T-helper 1 cell treated with Interleukin-12 subunit alpha and Interleukin-12 subunit beta and Interleukin-4 antibody, amounts not matched to agents 30 μg/mL and 1 μg/mL, for 36 hours (primary cell): ENCODE measurements around the gene ITPK1.
A peak's percentile ranks its signal among the peaks of the same experiment; 100 is the strongest.

Experiments
- H3K27ac Mint-ChIP-seq: one replicate; pipeline ENCODE4 v1.8.0; 2021; ENCODE audit warnings: mild to moderate bottlenecking, mixed read lengths
- H3K27me3 Mint-ChIP-seq: one replicate; pipeline ENCODE4 v1.8.0; 2021; ENCODE audit warnings: low read depth, mixed read lengths
- H3K36me3 Mint-ChIP-seq: one replicate; pipeline ENCODE4 v1.8.0; 2021; ENCODE audit warnings: low read depth, mixed read lengths
- H3K4me1 Mint-ChIP-seq: one replicate; pipeline ENCODE4 v1.8.0; 2021; ENCODE audit warnings: low read depth, mixed read lengths
- H3K4me3 Mint-ChIP-seq: one replicate; pipeline ENCODE4 v1.8.0; 2021; ENCODE audit warnings: mild to moderate bottlenecking, moderate library complexity, mixed read lengths
- H3K9me3 Mint-ChIP-seq: one replicate; pipeline ENCODE4 v1.8.0; 2021; ENCODE audit warnings: mixed read lengths

The ITPK1 gene

DNA sequence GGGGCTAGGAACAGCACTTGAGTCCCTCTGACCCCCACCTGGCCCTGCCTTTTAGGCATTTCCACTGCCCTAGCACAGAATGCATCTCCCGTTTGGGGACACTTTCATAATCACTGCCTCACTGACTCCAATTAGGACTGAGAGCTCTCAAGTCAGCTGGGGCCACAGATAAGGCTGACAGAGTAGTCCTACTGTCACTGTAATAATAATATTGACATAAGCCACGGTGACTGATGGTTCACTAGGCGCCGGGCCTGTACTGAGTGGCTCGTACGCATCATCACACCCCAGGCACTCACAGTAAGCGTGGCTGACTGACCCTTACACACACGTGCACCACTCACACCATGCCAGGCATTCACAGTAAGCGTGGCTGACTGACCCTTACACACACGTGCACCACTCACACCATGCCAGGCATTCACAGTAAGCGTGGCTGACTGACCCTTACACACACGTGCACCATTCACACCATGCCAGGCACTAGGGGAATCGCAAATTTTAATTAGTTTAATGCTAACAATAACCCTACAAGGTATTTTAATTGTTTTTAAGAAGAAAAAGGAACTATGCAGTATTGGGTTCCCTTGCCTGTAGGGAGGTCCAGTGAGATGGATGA lies 105.1 kb downstream of the ITPK1 start:
- no peaks in the 10 kb centered on the region for H3K27me3 Mint-ChIP-seq
- H3K36me3 Mint-ChIP-seq, result no peaks in the 10 kb centered on the region
- H3K27ac Mint-ChIP-seq, result no peak overlapping the region
- H3K4me3 Mint-ChIP-seq, result no peak overlapping the region
- H3K4me1 Mint-ChIP-seq, result peaks cover 11% of the 10 kb centered on the region
- no peaks in the 10 kb centered on the region for H3K9me3 Mint-ChIP-seq

DNA sequence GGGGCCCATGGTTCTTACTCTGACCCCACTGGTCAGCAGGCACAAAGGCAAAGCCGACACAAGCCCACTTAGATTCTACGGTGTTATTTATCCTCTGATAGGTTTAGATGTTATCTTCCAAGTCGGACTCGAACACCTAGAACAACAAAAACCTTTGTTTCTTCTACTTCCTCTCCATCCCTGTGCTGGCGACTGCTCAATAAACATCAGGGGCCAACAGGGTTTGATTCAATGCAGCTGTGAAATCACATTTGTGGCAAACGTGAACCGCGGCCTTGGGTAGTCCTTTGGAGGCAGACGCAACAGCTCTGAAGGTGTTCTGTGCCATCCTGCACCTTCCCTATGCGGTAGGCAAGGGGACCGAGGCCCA lies 105.6 kb downstream of the ITPK1 start:
- no peaks in the 10 kb centered on the region for H3K36me3 Mint-ChIP-seq
- H3K4me3 Mint-ChIP-seq, result no peak overlapping the region
- peaks cover 11% of the 10 kb centered on the region for H3K4me1 Mint-ChIP-seq
- H3K9me3 Mint-ChIP-seq, result no peaks in the 10 kb centered on the region
- no peaks in the 10 kb centered on the region for H3K27me3 Mint-ChIP-seq
- H3K27ac Mint-ChIP-seq, result no peak overlapping the region

- no peak overlapping the region for H3K4me3 Mint-ChIP-seq
- no peaks in the 10 kb centered on the region for H3K27me3 Mint-ChIP-seq
- no peaks in the 10 kb centered on the region for H3K9me3 Mint-ChIP-seq
- H3K27ac Mint-ChIP-seq, result no peak overlapping the region
- peaks cover 11% of the 10 kb centered on the region for H3K4me1 Mint-ChIP-seq
- no peaks in the 10 kb centered on the region for H3K36me3 Mint-ChIP-seq
These were observed 106.1 kb downstream of the ITPK1 start for GRCh38 chr14:93009471-93010129.

GRCh38 chr14:93008381-93008780 lies 107.3 kb downstream of the ITPK1 start:
- Mint-ChIP-seq H3K27ac (peak overlapping the region; percentile 19), H3K4me1 (peaks cover 6% of the 10 kb centered on the region), H3K9me3 (no peaks in the 10 kb centered on the region), H3K36me3 (no peaks in the 10 kb centered on the region), H3K4me3 (no peak overlapping the region), H3K27me3 (no peaks in the 10 kb centered on the region)

DNA sequence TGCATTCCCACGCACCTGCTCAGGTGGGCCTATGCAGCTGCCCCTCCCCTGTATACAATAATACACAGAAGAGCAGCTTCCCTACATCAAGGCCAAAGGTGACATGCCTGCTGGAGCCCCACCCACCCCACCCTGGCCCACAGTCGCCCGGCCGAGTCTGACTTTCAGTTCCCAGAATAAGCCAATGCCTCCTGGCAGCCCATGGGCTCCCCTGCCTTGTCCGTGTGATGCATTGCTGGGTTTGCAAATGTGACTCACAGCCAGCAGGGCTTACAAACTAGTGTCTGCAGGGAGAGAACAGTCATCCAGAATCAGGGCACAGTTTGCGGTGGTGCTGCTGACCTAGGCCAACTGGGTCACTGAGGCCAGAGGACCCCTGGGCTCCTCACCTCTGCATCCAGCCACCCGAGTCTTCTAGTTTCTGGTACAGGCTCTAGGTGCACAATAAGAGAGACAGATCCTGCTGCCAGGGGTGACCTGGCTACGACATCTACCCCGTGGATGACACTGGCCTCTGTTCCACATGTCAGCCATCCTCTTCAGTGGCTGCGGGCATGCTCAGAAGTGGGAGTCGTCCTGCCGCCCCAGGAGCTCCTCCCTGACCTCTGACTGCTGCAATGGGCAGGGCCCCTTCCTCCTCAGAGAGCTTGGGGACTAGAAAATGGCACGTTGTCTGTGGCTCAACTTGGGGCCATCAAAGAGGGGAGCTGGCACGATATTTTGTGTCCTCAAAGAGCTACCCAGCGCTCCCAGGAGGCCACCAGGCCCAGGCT lies 108.3 kb downstream of the ITPK1 start:
- Mint-ChIP-seq H3K36me3 (no peaks in the 10 kb centered on the region), H3K27ac (no peak overlapping the region), H3K9me3 (no peaks in the 10 kb centered on the region), H3K4me1 (peaks cover 6% of the 10 kb centered on the region), H3K27me3 (no peaks in the 10 kb centered on the region), H3K4me3 (no peak overlapping the region)

DNA sequence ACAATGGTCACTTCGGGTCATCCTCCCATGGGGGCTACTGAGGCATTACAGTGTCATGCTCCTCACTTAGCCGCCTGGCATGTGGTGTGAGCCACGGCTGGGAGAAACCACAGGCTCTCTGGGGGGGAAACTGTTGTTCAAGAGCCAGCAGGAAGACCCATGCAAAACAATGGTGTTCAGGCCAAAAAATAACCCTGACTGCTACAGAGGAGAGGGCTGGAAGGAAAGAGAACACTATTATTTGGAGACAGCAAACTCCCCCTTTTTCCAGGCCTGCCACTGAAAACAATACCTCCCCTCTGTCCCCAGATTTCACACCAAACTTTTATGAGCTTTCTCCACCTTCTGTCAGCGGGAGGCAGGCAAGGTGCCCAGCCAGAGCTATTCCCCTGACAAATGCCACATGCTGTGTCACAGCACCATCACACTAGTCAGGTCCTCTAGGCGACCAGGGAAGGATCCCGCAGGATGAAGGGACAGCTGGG lies 109.1 kb downstream of the ITPK1 start:
- no peak overlapping the region for H3K27ac Mint-ChIP-seq
- H3K36me3 Mint-ChIP-seq, result no peaks in the 10 kb centered on the region
- H3K4me3 Mint-ChIP-seq, result no peak overlapping the region
- no peaks in the 10 kb centered on the region for H3K27me3 Mint-ChIP-seq
- peaks cover 6% of the 10 kb centered on the region for H3K4me1 Mint-ChIP-seq
- H3K9me3 Mint-ChIP-seq, result no peaks in the 10 kb centered on the region

GRCh38 chr14:93005838-93006237 lies 109.9 kb downstream of the ITPK1 start:
- Mint-ChIP-seq H3K9me3 (no peaks in the 10 kb centered on the region), H3K27me3 (no peaks in the 10 kb centered on the region), H3K4me3 (no peak overlapping the region), H3K36me3 (no peaks in the 10 kb centered on the region), H3K4me1 (peaks cover 6% of the 10 kb centered on the region), H3K27ac (no peak overlapping the region)

DNA sequence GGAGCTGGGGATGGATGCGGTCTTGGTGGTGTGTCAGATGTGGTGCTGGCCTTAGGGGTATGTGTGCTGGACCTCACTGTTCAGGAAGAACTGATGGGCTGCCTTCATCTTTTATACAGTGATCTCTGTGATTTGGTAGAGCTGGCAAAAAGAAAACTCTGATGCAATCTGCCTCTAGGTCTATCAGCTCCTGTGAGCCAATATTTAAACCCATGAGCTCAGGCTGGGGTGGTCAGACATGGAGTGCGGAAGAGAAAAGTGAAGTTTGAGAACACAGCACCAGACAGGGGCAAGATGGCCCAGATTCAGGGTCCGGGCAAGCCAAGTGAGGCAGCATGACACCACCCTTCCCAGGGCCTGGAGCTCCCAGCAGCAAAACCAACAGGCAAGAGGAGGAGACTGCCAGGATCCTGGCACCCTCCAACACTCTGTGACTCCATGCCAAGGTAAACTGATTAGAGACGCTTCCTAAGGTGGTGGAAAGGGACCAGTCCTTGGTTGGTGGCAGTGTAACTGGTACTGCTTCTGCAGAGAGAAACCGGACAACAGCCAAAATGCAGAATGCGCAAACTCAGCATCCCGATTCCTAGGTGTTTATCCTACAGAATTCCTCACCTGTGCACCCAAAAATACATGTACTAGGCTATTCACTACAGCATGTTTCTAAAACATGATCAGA lies 110.5 kb downstream of the ITPK1 start:
- Mint-ChIP-seq H3K36me3 (no peaks in the 10 kb centered on the region), H3K4me1 (peaks cover 6% of the 10 kb centered on the region), H3K4me3 (no peak overlapping the region), H3K9me3 (no peaks in the 10 kb centered on the region), H3K27me3 (no peaks in the 10 kb centered on the region), H3K27ac (no peak overlapping the region)

DNA sequence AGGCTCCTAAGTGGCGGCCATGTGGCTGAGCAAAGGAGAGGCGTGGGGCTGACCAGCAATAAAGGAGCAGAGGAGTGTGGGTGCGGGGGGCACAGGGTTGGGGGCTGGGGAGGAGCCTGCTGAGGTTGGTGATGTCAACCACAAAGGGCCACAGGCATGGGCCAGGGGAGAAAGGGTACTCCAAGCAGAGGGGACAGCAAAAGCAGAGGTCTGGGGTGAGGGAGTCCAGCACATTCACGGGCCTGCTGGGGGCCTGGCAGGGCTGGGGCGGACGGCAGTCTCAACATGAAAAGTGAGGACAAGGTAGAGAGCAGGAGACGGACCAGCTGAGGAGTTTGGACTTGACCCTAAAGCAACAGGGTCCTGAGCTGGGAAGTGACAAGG lies 111.0 kb downstream of the ITPK1 start:
- H3K27ac Mint-ChIP-seq, result no peak overlapping the region
- H3K9me3 Mint-ChIP-seq, result no peaks in the 10 kb centered on the region
- no peaks in the 10 kb centered on the region for H3K27me3 Mint-ChIP-seq
- no peak overlapping the region for H3K4me3 Mint-ChIP-seq
- peaks cover 6% of the 10 kb centered on the region for H3K4me1 Mint-ChIP-seq
- H3K36me3 Mint-ChIP-seq, result no peaks in the 10 kb centered on the region

- no peaks in the 10 kb centered on the region for H3K36me3 Mint-ChIP-seq
- peaks cover 6% of the 10 kb centered on the region for H3K4me1 Mint-ChIP-seq
- H3K27ac Mint-ChIP-seq, result no peak overlapping the region
- no peaks in the 10 kb centered on the region for H3K27me3 Mint-ChIP-seq
- H3K4me3 Mint-ChIP-seq, result no peak overlapping the region
- no peaks in the 10 kb centered on the region for H3K9me3 Mint-ChIP-seq
These were observed 111.6 kb downstream of the ITPK1 start for GRCh38 chr14:93003945-93004698.

GRCh38 chr14:93002851-93003298 lies 112.8 kb downstream of the ITPK1 start:
- H3K27ac Mint-ChIP-seq, result no peak overlapping the region
- H3K4me3 Mint-ChIP-seq, result no peak overlapping the region
- H3K9me3 Mint-ChIP-seq, result no peaks in the 10 kb centered on the region
- H3K27me3 Mint-ChIP-seq, result no peaks in the 10 kb centered on the region
- no peaks in the 10 kb centered on the region for H3K36me3 Mint-ChIP-seq
- peaks cover 6% of the 10 kb centered on the region for H3K4me1 Mint-ChIP-seq

DNA sequence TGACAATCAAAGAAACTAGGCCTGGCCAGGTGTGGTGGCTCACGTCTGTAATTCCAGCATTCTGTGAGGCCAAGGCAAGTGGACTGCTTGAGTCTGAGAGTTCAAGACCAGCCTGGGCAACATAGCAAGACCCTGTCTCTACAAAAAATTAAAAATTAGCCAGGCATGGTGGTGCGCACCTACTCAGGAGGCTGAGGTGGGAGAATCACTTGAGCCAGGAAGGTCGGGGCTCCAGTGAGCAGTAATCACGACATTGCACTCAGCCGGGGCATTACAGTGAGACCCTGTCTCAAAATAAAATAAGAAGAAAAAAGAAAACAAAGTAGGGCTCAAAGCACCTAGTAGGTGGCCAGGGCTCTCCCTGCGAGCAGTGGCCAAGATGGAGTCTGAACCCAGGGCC lies 113.7 kb downstream of the ITPK1 start:
- Mint-ChIP-seq H3K4me3 (no peak overlapping the region), H3K4me1 (peaks cover 6% of the 10 kb centered on the region), H3K27me3 (no peaks in the 10 kb centered on the region), H3K36me3 (no peaks in the 10 kb centered on the region), H3K27ac (no peak overlapping the region), H3K9me3 (no peaks in the 10 kb centered on the region)

DNA sequence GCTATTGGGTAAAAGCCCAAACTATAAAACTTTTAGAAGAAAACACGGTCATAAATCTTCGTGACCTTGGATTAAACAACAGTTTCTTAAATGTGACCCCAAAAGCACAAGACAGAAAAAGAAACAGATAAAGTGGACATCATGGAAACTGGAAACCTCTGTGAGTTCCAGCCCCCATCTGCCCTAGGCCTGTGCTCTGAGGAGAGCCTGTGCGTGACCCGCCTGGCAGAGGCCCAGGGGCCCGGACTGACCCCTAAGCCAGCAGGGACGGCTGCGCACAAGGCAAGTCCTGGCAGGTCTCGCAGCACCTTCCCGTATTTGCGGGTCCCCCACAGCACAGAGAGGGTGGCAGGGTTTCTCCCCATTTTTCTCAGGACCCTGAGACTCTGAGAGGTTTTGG lies 116.8 kb downstream of the ITPK1 start:
- H3K9me3 Mint-ChIP-seq, result no peaks in the 10 kb centered on the region
- H3K27ac Mint-ChIP-seq, result no peak overlapping the region
- no peak overlapping the region for H3K4me3 Mint-ChIP-seq
- H3K4me1 Mint-ChIP-seq, result peaks cover 6% of the 10 kb centered on the region
- no peaks in the 10 kb centered on the region for H3K36me3 Mint-ChIP-seq
- no peaks in the 10 kb centered on the region for H3K27me3 Mint-ChIP-seq
